HL-60 (cell line): Measurements from ENCODE around the gene ANGPTL2.

Experiments used
- DNase-seq, 2 experiments: peaks; one replicate each; pipeline ENCODE4 v3.0.0-alpha.2; 2010 to 2020; ENCODE audit warnings: low read depth in 1 of 2, low spot score in 1 of 2
- H3K27ac ChIP-seq: fragments of 250-450 bp; sonication (Bioruptor Pico); replicated peaks from 2 replicates; pipeline ENCODE4 v1.5.1; 2020; ENCODE audit warnings: mild to moderate bottlenecking, moderate library complexity
- H3K27me3 ChIP-seq: fragments of 250-450 bp; sonication (Bioruptor Pico); 2 replicates; pipeline ENCODE4 v1.5.1; 2021; ENCODE audit warnings: mild to moderate bottlenecking, moderate library complexity; ENCODE audit not compliant: insufficient read depth, poor library complexity, severe bottlenecking
- H3K4me3 ChIP-seq: replicated peaks from 2 replicates; pipeline ENCODE4 v1.5.1; 2011; ENCODE audit warnings: mild to moderate bottlenecking, control low read depth, low read length; ENCODE audit not compliant: insufficient read depth
- GABPA ChIP-seq: IDR thresholded peaks from 2 replicates; pipeline ENCODE4 v1.6.1; 2012; ENCODE audit warnings: low read depth
- POLR2AphosphoS5 ChIP-seq: IDR thresholded peaks from 2 replicates; pipeline ENCODE4 v1.6.1; 2012; ENCODE audit warnings: low read depth
- SPI1 ChIP-seq: IDR thresholded peaks from 2 replicates; pipeline ENCODE4 v1.6.1; 2012; ENCODE audit warnings: low read depth, mild to moderate bottlenecking, borderline replicate concordance
- TF ChIP-seq, protein P1 (sequence below): IDR thresholded peaks from one replicate; pipeline ENCODE4 v1.5.1; 2011; ENCODE audit warnings: low read length, control low read depth, inconsistent platforms; ENCODE audit not compliant: insufficient read depth
- TF ChIP-seq, protein P2 (sequence below): IDR thresholded peaks from 2 replicates; pipeline ENCODE4 v1.6.1; 2012; ENCODE audit warnings: low read depth; ENCODE audit not compliant: insufficient replicate concordance

Gene ANGPTL2

DNA sequence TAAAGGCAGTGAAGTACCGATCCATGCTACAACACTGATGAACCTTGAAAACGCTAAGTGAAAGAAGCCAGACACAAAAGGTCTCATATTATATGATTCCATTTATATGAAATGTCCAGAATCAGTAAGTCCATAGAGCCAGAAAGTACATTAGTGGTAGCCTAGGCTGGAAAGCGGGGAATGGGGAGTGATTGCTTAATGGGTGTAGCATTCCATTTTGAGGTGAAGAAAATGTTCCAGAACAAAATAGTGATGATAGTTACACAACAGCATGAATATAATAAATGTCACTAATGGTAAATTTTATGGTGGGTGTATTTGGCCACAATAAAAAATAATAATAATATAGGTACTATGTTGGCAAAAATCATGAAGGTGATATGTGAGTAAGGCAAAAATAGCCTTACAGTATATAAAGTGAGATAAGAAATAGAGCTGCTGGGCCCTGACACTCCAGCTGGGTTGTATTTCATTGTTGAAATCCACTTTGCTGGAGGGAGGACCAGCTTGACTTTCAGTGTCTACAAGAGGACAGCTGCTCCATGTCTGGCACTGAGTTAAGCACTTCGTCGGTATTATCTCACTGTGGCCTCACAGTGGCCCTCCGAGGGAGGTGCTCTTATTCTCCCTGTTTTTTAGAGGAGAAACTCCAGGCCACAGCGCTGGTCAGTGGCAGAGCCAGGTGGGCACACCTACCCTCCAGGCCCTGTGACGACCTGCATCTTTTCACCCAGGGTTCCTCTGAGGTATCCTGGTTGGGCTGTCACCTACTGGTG lies 22.4 kb upstream of the ANGPTL2 start:
- no peak for DNase-seq

DNA sequence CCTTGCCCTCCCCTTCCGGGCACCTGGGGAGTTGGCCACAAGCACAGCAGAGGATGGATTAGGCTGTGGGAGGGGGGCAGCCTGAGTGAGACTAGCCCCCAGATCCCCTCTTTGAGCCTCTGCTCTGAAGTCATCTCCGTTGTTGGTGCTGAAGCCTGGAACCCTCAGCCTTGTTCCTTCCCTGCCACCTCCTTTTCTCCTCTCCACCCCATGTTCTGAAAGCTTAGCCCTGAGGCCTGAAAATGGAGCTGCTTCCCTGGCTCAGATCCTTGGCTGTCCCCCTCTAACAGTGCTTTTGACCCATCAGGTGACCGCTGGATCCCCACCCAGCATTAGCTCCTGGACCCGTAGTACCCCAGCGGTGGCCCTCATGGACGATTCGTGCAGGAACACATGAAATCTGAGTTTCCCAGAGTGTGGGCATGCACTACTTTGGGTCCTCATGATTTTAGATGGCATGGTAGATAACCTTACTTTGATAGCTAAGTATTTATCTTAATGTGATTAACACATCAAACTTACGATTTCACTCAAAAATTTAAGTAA lies 21.6 kb upstream of the ANGPTL2 start:
- TF ChIP-seq GABPA (no peak), SPI1 (no peak), POLR2AphosphoS5 (no peak)
- TF ChIP-seq, protein P1, sequence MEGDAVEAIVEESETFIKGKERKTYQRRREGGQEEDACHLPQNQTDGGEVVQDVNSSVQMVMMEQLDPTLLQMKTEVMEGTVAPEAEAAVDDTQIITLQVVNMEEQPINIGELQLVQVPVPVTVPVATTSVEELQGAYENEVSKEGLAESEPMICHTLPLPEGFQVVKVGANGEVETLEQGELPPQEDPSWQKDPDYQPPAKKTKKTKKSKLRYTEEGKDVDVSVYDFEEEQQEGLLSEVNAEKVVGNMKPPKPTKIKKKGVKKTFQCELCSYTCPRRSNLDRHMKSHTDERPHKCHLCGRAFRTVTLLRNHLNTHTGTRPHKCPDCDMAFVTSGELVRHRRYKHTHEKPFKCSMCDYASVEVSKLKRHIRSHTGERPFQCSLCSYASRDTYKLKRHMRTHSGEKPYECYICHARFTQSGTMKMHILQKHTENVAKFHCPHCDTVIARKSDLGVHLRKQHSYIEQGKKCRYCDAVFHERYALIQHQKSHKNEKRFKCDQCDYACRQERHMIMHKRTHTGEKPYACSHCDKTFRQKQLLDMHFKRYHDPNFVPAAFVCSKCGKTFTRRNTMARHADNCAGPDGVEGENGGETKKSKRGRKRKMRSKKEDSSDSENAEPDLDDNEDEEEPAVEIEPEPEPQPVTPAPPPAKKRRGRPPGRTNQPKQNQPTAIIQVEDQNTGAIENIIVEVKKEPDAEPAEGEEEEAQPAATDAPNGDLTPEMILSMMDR = no peak
- TF ChIP-seq, protein P2, sequence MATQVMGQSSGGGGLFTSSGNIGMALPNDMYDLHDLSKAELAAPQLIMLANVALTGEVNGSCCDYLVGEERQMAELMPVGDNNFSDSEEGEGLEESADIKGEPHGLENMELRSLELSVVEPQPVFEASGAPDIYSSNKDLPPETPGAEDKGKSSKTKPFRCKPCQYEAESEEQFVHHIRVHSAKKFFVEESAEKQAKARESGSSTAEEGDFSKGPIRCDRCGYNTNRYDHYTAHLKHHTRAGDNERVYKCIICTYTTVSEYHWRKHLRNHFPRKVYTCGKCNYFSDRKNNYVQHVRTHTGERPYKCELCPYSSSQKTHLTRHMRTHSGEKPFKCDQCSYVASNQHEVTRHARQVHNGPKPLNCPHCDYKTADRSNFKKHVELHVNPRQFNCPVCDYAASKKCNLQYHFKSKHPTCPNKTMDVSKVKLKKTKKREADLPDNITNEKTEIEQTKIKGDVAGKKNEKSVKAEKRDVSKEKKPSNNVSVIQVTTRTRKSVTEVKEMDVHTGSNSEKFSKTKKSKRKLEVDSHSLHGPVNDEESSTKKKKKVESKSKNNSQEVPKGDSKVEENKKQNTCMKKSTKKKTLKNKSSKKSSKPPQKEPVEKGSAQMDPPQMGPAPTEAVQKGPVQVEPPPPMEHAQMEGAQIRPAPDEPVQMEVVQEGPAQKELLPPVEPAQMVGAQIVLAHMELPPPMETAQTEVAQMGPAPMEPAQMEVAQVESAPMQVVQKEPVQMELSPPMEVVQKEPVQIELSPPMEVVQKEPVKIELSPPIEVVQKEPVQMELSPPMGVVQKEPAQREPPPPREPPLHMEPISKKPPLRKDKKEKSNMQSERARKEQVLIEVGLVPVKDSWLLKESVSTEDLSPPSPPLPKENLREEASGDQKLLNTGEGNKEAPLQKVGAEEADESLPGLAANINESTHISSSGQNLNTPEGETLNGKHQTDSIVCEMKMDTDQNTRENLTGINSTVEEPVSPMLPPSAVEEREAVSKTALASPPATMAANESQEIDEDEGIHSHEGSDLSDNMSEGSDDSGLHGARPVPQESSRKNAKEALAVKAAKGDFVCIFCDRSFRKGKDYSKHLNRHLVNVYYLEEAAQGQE = no peak
- DNase-seq = no peak
- Histone ChIP-seq H3K27ac (no peak overlapping the region), H3K4me3 (no peak overlapping the region), H3K27me3 (peaks cover 3% of the 10 kb centered on the region)

More for the DNA sequence above, 22.4 kb upstream of the ANGPTL2 start:
- Histone ChIP-seq H3K27me3 (peaks cover 3% of the 10 kb centered on the region), H3K27ac (no peak overlapping the region), H3K4me3 (no peak overlapping the region)
- TF ChIP-seq GABPA (no peak), POLR2AphosphoS5 (no peak), SPI1 (no peak)
- TF ChIP-seq, protein P1 = no peak
- TF ChIP-seq, protein P2 = no peak

DNA sequence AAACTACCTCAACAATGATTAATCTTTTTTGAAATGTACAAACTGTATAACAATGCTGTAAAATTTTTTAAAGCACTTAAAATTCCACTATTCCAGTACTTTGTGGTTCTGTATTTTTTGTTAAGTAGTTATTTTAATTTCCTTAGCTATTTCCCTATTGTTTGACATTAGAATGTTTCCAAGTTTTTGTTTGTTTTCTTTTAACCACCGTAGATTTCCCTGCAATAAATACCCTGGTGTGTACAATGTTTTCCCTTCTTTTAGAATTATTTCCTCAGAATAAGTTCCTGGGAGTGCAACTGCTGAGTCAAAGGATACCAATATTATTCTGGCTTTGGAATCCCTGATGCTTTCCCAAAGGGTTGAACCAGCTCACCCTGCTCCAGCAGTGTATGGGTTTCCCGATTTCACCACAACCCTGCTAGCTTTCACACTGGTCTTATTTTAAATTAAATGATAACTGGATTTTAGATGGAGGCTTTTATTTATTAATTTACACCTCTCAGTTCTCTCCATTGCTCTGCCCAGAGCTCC lies 20.6 kb upstream of the ANGPTL2 start:
- Histone ChIP-seq H3K27ac (no peak overlapping the region), H3K27me3 (peaks cover 5% of the 10 kb centered on the region), H3K4me3 (no peak overlapping the region)

More for the DNA sequence above, 20.6 kb upstream of the ANGPTL2 start:
- DNase-seq = no peak
- TF ChIP-seq SPI1 (no peak), POLR2AphosphoS5 (no peak), GABPA (no peak)
- TF ChIP-seq, protein P1 = no peak
- TF ChIP-seq, protein P2 = no peak
